ENCODE results near the gene CAVIN2. TPM values are rescaled to one million over a fixed set of nuclear protein-coding genes. Genes with fewer than 3 reads are reported as not detected.

CAVIN2 gene
- total RNA-seq (4.8 and 5.2 TPM in 2 replicates), polyA plus RNA-seq (2.0 and 2.7 TPM in 2 replicates)

GRCh38 chr2:191846515-191847476 lies at the start of gene CAVIN2:
CAVIN2 (minus strand) TSS chr2:191847088; CDS start chr2:191846925, 163 bp downstream.
- Histone ChIP-seq H2AFZ (no peak within 1 kb of the TSS), H3K9me3 (ENCODE audit: low read depth) (no peaks in the 10 kb centered on the region), H3K27ac (peak within 1 kb of the TSS; percentile 66), H3K4me2 (peak within 1 kb of the TSS; percentile 37), H4K20me1 (ENCODE audit: insufficient read depth, poor library complexity, severe bottlenecking) (no peaks in the 10 kb centered on the region), H3K27me3 (no peaks in the 10 kb centered on the region), H3K79me2 (no peaks in the 10 kb centered on the region), H3K4me3 (no peak within 1 kb of the TSS), H3K36me3 (replicated peaks; ENCODE audit: insufficient read depth, low read depth) (no peaks in the 10 kb centered on the region), H3K4me1 (ENCODE audit: insufficient read depth) (peaks cover 4% of the 10 kb centered on the region), H3K9me2 (replicated peaks; ENCODE audit: insufficient read depth) (no peaks in the 10 kb centered on the region)
- TF ChIP-seq EZH2phosphoT487 (IDR thresholded peaks at IDR 0.05; ENCODE audit: low read depth, severe bottlenecking, unreplicated experiment) (no peak), EZH2 (IDR thresholded peaks at IDR 0.05; ENCODE audit: borderline replicate concordance) (no peak), CTCF (IDR thresholded peaks at IDR 0.05; ENCODE audit: poor library complexity) (no peak)
- 85% methylated on average over 31 of the region's 31 CpGs for WGBS (ENCODE audit: low lambda C conversion rate, missing lambda C conversion rate)
- peak; percentile 52 for DNase-seq (ENCODE audit: low spot score)

GRCh38 chr2:191895743-191896142 lies 48.9 kb upstream of the CAVIN2 start:
- WGBS (ENCODE audit: low lambda C conversion rate, missing lambda C conversion rate): 65% methylated on average over 2 of the region's 2 CpGs
- H3K27me3 ChIP-seq: no peaks in the 10 kb centered on the region
- H3K4me1 ChIP-seq (ENCODE audit: insufficient read depth): no peaks in the 10 kb centered on the region
- no peak overlapping the region for H3K27ac ChIP-seq
- H3K4me3 ChIP-seq: no peak overlapping the region
- H3K9me2 ChIP-seq (replicated peaks; ENCODE audit: insufficient read depth): no peaks in the 10 kb centered on the region
- TF ChIP-seq EZH2 (IDR thresholded peaks at IDR 0.05; ENCODE audit: borderline replicate concordance) (no peak), CTCF (IDR thresholded peaks at IDR 0.05; ENCODE audit: poor library complexity) (no peak), EZH2phosphoT487 (IDR thresholded peaks at IDR 0.05; ENCODE audit: low read depth, severe bottlenecking, unreplicated experiment) (no peak)
- H2AFZ ChIP-seq: no peak overlapping the region
- no peaks in the 10 kb centered on the region for H3K9me3 ChIP-seq (ENCODE audit: low read depth)
- no peaks in the 10 kb centered on the region for H4K20me1 ChIP-seq (ENCODE audit: insufficient read depth, poor library complexity, severe bottlenecking)
- no peak overlapping the region for H3K4me2 ChIP-seq
- H3K79me2 ChIP-seq: no peaks in the 10 kb centered on the region
- H3K36me3 ChIP-seq (replicated peaks; ENCODE audit: insufficient read depth, low read depth): no peaks in the 10 kb centered on the region
- no peak for DNase-seq (ENCODE audit: low spot score)

GRCh38 chr2:191895195-191895594 lies 48.3 kb upstream of the CAVIN2 start:
- no peak overlapping the region for H3K4me3 ChIP-seq
- 93% methylated on average over 4 of the region's 4 CpGs for WGBS (ENCODE audit: low lambda C conversion rate, missing lambda C conversion rate)
- H3K27ac ChIP-seq: no peak overlapping the region
- H3K4me1 ChIP-seq (ENCODE audit: insufficient read depth): no peaks in the 10 kb centered on the region
- TF ChIP-seq EZH2phosphoT487 (IDR thresholded peaks at IDR 0.05; ENCODE audit: low read depth, severe bottlenecking, unreplicated experiment) (no peak), EZH2 (IDR thresholded peaks at IDR 0.05; ENCODE audit: borderline replicate concordance) (no peak), CTCF (IDR thresholded peaks at IDR 0.05; ENCODE audit: poor library complexity) (no peak)
- H3K9me3 ChIP-seq (ENCODE audit: low read depth): no peaks in the 10 kb centered on the region
- no peaks in the 10 kb centered on the region for H4K20me1 ChIP-seq (ENCODE audit: insufficient read depth, poor library complexity, severe bottlenecking)
- no peaks in the 10 kb centered on the region for H3K9me2 ChIP-seq (replicated peaks; ENCODE audit: insufficient read depth)
- DNase-seq (ENCODE audit: low spot score): no peak
- no peaks in the 10 kb centered on the region for H3K27me3 ChIP-seq
- no peak overlapping the region for H2AFZ ChIP-seq
- H3K4me2 ChIP-seq: no peak overlapping the region
- no peaks in the 10 kb centered on the region for H3K36me3 ChIP-seq (replicated peaks; ENCODE audit: insufficient read depth, low read depth)
- H3K79me2 ChIP-seq: no peaks in the 10 kb centered on the region
